Activated CD8-positive, alpha-beta memory T cell treated with anti-CD3 and anti-CD28 coated beads for 36 hours (primary cell): ENCODE measurements around the gene CPED1. TPM values are rescaled to one million over a fixed set of nuclear protein-coding genes. Genes with fewer than 3 reads are reported as not detected.
"Not testable (repeated sequence)": the region's sequence is repeated elsewhere in the genome, so short reads cannot be mapped to it uniquely, and the experiment has no call there.

Experiments
- CTCF ChIA-PET: fragments of 350-600 bp; sonication (Branson Sonifier 250); formaldehyde crosslinking; loops from one replicate; lab custom pipeline; 2021; ENCODE audit warnings: antibody characterized with exemption; lab: Charles Lee
- POLR2A ChIA-PET: fragments of 350-600 bp; sonication (Branson Sonifier 250); formaldehyde crosslinking; loops from one replicate; lab custom pipeline; 2021; ENCODE audit warnings: antibody characterized with exemption; lab: Charles Lee
- total RNA-seq, 2 experiments: library from RNA; stranded (reverse); gene quantifications; one replicate each; pipeline ENCODE4 v1.2.3, GENCODE V29; 2021

Gene CPED1
- total RNA-seq, 2 experiments from 2014 or later = 0.04 TPM; not detected in 1

DNA sequence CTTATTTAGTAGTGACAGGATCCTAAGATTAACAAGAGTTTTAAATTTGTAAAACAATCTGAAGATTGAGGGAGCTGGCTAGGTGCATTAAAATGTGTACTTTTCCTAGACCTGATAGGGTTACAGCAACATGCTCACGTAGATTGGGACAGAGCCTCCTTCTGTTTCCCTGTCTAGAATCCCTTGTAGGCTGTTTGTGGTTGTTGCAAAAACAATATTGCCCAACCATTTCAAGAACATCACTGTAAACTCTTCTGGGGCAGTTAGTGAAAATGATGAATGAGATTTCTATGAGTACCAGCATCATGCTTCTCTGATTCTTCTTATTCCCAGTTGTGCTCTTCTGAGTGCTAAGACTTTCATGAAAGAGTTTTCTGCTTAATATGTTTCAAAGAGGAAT is 14.7 kb upstream of the CPED1 start:
- POLR2A ChIA-PET = no interaction called here
- CTCF ChIA-PET = no interaction called here

DNA sequence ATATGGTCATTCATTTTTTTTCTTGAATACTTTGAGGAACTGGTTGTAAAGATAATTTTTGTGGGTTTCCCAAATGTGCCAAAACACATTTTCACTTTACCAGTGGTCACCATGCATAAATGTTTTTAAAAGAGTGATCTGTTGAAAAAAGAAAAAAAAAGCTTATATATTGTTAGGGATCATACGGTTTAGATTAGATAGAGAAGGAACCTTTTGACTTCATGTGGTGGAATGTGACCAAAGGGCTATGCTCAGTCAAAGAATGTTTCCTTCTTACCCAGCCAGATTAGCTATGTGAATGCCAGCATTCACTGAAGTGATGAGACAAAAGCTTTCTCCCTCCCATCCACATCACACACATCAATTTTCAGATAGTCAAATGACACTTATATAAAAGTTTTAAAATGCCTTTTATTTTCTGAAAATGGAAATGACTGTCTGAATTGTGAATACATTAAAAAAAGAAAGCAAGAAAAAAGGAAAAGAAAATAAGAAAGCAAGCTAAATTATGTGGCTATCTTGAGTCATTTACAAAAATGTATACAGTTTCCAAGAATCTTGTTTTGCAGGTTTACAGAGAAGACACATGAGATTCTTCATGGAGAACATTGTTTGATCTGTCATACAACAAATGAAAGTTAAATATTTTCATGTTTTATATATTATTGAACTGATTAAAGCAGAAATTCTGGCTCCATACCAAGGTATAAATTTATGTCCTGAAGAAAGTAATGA is 8.6 kb upstream of the CPED1 start:
- ChIA-PET CTCF (no interaction called here), POLR2A (no interaction called here)

DNA sequence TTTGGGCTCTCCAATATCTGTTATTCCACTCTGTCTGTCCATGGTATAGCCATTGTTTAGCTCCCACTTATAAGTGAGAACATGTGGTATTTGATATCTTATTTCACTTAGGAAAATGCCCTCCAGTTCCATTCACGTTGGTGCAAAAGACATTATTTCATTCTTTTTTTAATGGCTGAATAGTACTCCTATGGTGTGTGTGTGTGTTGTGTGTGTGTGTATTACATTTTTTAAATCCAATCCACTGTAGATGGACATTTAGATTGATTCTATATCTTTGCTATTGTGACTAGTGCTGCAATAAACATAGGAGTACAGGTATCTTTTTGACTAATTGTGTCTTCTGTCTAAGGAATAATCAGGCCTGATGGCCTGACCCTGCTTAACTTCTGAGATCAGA is 7.4 kb upstream of the CPED1 start:
- CTCF ChIA-PET = no interaction called here
- POLR2A ChIA-PET = no interaction called here

DNA sequence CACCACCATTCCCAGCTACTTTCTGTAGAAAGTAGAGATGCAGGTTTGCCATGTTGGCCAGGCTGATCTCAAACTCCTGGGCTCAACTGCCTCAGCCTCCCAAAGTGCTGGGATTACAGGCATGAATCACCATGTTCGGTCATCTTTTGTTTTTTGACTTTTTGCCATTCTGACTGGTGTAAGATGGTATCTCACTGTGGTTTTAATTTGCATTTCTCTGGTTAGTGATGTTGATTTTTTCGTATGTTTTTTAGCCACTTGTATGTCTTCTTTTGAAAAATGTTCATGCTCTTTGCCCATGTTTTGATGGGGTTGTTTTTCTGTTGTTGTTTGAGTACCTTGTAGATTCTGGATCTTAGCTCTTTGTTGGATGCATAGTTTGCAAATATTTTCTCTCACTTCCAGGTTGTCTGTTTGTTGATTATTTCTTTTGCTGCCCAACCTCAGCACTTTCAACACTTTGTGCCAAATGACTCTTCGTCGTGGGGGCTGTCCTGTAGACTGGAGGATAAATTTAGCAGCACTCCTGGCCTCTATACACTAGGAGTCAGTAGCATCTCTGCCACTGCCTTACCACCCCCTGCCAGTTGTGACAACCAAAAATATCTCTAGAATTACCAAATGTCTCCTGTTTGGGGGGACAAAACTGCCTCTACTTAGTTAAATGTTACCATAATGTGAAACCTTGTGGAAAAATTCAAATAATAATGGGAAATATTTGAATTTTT is 6.5 kb upstream of the CPED1 start:
- POLR2A ChIA-PET = no interaction called here
- CTCF ChIA-PET = no interaction called here

DNA sequence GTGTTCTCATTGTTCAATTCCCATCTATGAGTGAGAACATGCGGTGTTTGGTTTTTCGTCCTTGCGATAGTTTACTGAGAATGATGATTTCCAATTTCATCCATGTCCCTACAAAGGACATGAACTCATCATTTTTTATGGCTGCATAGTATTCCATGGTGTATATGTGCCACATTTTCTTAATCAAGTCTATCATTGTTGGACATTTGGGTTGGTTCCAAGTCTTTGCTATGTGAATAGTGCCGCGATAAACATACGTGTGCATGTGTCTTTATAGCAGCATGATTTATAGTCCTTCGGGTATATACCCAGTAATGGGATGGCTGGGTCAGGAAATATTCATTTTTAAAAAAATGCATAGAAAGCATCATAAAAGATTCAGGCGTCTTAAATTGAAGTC is 4.9 kb upstream of the CPED1 start:
- CTCF ChIA-PET, POLR2A ChIA-PET: not testable (repeated sequence)

DNA sequence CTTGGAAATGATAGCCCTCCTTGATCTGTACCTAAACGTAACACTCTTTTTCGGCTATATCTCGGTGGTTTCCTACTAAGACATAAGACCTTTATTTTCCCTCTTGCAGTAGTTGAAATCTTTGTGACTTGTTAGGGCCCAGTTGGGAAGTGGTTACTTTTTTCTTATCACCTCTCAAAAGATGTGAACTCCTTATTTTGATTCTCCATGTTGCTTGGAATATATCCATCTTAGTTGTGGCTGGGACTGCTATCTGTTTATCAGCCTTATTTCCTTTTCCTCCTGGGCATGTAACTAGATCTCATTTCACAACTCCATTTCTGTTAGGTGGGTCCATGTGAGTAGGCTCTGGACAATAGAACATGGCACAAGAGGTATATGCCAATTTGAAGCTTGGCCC is 4.1 kb upstream of the CPED1 start:
- POLR2A ChIA-PET = no interaction called here
- CTCF ChIA-PET = no interaction called here

DNA sequence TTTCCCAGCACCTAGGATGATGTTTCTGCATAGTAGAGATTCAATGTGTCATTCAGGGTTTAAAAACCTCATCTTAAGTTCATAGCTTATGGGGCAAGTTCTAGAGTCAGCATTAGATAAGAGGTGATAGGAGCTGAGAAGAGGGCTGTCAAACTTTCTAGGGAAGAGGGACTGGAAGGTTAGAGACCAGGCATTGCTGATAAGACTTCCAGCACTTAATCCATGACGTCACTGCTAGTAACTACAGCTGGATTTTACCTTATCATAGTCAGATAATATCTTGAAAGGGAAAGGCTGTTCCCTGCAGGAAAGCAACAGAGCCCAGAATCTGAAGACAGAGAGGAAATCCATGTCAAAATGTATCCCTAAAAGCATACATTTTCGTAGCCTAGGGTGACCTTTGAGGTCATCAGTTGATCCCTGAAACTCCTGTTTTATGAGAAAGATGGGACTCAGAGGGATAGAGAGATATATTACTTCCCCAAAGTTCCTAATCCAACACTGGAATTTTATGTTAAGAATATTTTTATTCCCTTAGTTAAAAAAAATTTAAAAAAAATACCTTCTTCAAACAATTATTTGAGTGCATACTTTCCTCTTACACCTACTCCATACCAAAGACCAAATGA is 3.3 kb upstream of the CPED1 start:
- POLR2A ChIA-PET = no interaction called here
- CTCF ChIA-PET = no interaction called here

DNA sequence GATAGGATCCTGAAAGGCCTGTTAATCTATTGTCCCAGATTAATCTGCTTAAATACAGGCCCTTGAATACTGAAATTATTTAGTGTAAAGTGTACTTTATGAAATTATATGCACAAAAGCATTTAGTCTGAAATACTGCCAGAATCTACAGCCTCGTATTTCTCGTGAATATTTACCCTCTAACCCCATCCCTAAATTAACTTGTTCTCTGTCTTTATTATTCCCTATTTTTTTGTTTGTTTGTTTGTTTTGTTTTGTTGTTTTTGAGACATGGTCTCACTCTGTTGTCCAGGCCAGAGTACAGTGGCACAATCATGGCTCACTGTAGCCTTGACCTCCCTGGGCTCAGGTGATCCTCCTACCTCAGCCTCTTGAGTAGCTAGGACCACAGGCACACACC is 2.7 kb upstream of the CPED1 start:
- ChIA-PET CTCF (interaction anchor here (1.6 kb wide), 1 partner anchor 88 kb away, joined by 5 read pairs; no protein-coding TSS in a partner anchor), POLR2A (no interaction called here)

DNA sequence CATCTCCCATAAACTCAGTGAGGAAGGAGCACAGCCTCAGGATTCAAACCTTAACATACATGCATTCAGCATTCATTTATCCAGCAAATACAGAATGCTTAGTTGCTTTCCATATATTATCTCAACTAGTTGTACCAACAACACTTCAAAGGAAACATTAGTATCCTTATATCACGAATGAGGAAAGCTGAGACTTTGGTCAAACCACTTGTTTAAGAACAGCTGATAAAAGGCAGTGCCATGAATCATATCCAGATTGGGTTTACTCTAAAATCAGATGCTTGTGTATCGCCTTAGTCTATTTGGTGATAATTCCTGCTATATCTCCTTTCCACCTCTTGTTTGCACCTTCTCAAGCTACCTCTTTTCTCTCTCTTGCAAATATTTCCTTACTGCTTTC is 1.9 kb upstream of the CPED1 start:
- POLR2A ChIA-PET = no interaction called here
- CTCF ChIA-PET = interaction anchor here (1.6 to 2.6 kb wide), 3 partner anchors 88 to 120 kb away, joined by 5 to 14 read pairs (median 8); no protein-coding TSS in a partner anchor

DNA sequence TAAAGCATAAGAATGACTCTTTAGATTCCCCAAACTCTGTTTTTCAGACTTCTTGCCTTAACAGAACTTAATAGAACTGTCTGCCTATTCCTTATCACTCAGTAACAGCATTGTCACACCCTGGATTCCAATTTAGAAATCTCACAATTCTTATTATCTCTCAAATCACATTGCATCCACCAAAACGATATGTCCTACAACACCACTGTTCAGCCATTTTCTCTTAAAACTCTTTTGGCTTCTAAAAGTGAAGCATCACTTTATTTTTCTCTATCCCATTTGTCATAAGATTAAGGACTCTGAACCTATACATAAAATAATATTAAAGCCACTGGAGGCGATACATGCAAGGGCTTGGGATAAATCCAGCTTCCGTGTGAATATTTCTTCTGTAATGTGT is 1.2 kb upstream of the CPED1 start:
- POLR2A ChIA-PET = no interaction called here
- CTCF ChIA-PET = interaction anchor here (0.6 to 2.6 kb wide), 4 partner anchors 13 to 120 kb away, joined by 3 to 14 read pairs (median 6); no protein-coding TSS in a partner anchor

DNA sequence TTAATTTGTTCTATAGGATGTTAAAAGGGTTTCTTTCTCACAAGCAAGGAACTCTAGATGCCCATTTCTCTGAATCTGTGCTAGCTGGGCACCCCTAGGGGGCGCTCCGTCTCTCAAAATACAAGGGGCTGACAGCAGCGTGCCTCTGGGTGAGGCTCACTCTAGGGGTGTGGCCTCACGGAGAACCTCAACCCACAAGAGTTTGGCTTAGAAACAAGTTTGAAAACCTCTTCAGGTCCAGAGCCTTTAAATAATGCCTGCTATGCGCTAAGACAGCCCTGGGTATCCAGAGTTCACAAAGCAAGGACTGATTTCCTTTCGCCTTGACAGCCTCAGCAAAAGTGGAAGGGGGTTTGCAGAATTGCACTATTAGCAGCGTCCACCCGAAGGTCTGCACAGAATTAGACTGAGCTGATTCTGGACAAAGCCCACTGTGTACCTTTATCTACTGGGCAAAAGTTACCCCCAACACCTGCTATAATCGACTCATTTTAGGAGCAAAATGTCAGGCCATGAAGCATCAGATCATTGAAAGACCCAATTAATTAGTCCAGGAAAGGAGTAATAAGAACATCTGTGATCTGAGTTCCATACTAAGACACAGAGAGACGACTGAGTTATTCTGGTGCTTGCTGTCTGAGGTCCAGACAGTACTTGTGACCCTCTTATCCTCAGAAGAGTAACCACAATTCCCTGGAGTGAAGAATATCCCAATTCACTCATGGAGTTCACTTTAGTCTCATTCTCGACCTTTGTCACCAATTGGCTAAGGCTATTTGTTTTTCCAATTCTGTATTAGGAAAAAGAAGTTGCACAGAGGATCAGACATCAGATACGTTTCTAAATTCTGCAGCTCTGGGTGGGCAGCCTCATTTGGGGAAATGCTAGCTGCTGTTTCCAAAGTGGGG is 574 bp upstream of the CPED1 start:
- ChIA-PET POLR2A (no interaction called here), CTCF (interaction anchor here (0.6 to 2.6 kb wide), 3 partner anchors 13 to 119 kb away, joined by 3 to 14 read pairs (median 8); no protein-coding TSS in a partner anchor)

DNA sequence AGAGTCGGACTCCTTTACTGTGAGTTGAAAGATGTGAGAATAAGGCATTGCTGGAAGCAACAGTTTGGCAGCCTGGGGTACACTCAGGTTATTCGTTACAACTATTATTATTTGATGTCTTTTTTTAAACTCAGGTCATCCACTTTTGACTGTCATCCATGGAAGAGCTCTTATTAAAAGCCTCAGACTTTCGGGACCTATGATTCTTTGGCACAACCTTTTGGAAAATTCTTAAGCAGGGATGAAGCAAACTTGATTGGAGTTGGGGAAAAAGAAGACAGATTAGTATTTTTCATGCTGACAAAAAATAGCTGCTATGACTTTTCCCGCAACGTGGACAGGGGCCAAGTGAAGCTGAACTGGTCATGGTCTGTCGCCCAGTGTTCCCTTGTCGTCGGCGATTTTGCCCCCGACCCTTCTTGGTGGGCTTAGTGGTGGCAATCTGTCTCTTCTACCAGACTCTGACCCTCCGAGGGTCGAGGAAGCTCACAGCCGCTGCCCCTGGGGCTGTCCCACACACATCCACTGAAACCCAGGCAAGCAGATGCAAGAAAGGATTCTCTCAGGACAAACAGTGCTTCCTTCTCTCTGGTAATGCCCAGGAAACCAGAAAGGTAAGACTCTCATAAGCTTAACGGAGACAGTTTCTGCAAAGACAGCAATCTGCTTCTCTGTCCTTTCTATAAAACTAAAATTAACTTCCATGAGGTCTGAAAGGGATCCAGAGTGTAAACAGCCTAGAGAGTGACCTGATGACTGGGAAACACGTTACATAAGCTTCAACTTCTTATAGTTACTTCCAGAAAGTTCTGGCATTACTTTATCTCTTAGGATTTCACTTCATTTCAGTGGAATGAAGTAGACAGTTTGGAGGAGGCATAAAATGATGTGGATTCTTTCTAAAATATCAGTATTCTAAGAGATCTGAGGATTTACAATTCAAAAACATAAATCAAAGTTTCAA is 1.0 kb downstream of the CPED1 start:
- POLR2A ChIA-PET = no interaction called here
- CTCF ChIA-PET = interaction anchor here (1.2 to 1.7 kb wide), 2 partner anchors 74 to 117 kb away, joined by 3 to 4 read pairs; no protein-coding TSS in a partner anchor

DNA sequence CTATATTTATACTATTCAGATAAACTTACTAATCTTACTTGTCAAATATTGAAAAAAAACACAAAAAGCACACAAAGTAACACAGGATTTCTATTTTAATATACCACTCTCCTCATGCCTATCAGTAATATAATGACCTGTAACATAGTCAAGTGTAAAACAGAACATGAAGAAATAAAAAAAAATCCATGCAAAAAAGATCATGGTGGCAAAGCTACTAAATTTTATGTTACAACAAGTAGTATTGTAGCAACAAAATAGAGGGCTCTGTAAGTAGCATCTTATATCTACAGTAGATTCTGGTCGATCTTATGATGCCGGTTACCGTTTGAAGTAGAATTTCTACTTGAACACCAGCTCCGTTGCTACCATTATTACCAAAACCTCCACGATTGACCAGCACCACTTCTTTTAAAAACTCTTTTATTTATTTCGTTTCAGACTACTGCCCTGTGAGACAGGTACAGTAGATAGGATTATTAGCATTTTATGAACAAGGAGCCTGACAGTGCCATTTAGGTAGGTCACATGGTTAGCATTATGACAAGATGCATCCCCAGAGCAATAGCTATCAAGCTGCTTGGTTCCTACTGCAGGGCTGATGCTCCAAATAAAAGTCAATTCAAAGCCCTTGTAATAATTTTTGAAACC is 2.1 kb downstream of the CPED1 start:
- ChIA-PET CTCF (interaction anchor here (1.7 kb wide), 1 partner anchor 116 kb away, joined by 4 read pairs; no protein-coding TSS in a partner anchor), POLR2A (no interaction called here)

DNA sequence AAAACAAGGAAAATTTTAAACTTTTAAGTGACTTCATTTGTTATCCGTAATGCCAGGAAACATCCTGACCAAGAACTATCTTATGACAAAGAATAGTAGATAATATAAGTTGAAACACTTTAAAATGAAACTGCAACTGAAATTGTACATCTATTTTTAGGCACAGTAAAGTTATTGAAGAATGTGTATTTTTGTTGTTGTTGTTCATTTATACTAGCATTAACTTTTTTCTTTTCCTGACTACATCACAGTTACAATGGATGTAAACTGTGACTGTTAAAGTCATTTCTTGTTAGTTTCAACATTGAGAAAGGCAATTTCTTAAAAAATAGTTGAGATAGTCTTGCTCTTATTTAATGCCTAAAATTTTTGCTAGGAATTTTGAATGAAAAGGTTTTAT is 2.6 kb downstream of the CPED1 start:
- POLR2A ChIA-PET = no interaction called here
- CTCF ChIA-PET = interaction anchor here (1.7 kb wide), 1 partner anchor 115 kb away, joined by 4 read pairs; no protein-coding TSS in a partner anchor

DNA sequence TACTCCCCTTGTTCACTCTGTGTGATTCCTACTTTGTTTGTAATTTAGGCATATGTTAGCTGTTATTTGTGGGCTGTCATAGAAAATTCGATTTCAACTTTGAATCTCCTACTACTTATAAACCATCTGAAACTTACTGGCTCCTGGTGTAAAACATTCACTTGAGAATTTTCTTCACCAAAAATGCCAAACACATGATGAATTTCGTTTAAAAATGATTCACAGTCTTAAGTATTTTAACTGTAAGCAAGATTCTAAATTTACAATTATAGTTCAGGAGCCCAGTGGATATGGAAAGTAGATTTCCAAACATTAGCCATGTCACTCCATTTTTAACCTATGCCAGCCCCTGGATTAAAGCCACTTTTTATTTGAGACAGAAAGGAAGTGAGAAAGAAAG is 3.1 kb downstream of the CPED1 start:
- ChIA-PET POLR2A (no interaction called here), CTCF (interaction anchor here (1.7 kb wide), 1 partner anchor 115 kb away, joined by 4 read pairs; no protein-coding TSS in a partner anchor)

DNA sequence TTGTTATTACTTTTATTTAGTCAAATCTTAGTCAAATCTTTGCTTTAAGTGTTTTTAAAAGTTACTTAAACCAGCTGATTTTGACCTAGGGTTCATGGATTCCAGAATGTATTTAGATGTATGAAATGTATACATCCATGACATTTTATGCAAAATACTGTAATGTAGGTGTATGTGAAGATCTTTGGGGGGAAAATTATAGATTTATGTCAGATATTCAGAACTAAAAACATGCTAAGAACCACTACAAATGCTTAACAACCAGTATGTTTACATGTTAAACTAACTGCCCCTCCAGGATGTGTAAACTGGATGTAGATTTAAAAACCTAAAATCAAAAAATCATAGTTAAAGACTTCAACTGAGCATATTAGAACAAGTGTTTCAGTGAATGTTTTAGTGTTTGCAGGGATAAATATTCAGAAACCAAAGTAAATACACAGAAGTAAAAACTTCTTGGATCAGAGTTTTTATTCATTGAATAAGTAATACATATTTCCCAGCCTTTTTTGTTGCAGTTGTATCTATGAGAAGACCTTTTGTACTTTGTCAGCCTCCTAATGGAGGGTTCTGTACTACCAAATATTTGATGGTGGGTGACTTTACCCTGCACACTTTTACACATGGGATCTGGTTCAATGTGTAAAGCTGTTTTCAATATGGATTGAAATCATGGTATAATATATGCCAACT is 3.9 kb downstream of the CPED1 start:
- ChIA-PET POLR2A (no interaction called here), CTCF (no interaction called here)

DNA sequence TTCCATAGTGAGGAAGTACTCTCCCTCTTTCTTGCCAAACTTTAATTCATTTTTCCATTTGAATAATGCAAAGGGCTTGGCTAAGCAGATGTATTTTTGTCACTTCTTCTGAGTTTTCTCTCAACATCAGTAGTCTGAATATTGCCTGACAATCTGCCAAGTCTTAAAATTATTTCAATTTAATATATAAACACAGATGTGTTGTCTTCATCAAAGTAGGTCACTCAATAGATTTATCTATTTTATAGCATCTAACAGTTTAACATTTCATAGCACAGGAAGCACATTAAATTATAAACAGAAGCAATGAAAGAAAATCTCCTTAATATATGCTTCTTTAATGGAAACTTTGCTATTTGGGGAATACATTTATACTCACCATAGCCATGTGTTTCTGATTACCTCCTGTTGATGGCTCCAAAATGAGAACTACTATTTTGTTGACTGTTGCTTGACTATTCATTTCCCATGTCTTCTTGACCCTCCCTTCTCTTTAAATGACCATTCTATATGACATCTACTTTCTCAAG is 4.5 kb downstream of the CPED1 start:
- ChIA-PET POLR2A (no interaction called here), CTCF (no interaction called here)
